ENCODE measurements around the gene VANGL1. TPM values are rescaled to one million over a fixed set of nuclear protein-coding genes. Genes with fewer than 3 reads are reported as not detected.

Gene VANGL1
- total and polyA plus RNA-seq, 12 donors = 2.0 to 19.1 (median 10.6) TPM

DNA sequence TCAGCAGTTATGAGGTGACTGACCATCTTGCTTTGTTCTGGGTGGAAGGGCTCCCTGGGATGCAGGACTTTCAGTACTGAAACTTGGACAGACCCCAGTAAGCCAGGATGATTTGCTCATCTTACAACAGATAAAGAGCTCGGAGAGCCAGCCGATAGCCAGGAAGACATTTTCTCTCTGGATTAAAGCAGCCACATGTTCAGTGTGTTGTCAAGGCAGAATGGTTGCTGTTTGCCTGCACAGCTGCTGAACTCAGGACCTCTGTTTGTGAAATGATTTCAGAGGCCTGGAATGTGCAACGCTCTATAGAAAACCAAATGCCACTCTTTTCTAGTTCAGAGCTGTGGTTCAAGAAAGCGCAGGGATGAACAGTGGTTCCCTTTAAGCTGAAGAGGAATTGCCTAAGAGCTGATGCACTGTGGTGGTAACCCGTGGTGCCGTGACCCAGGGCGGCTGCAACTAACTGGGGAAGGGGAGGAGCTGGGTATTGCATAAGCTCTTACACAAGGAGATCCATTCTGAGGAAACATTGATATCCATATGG is 86.0 kb downstream of the VANGL1 start:
- 52 to 61% (median 53%) methylated on average over 7 of the region's 7 CpGs for WGBS, 4 donors
- intact Hi-C loops (cut with DNase I) = no loop called here
- Histone ChIP-seq H3K9me3 (replicated peaks in 1 of 3) (no peaks in the 10 kb centered on the region), H3K4me3 (no peak overlapping the region), H3K36me3 (replicated peaks in 1 of 2) (no peaks in the 10 kb centered on the region), H3K4me1 (replicated peaks in 1 of 2) (peaks cover 0 to 16% of the 10 kb centered on the region in 2 donors), H3K27me3 (no peaks in the 10 kb centered on the region), H3K27ac (peak overlapping the region in 2 of 5 donors; percentile 36 to 61)
- DNase-seq = peak; percentile 21 to 65 (median 59)
- no peak for TF ChIP-seq POLR2A (IDR thresholded peaks at IDR 0.05)
- TF ChIP-seq, protein P1, sequence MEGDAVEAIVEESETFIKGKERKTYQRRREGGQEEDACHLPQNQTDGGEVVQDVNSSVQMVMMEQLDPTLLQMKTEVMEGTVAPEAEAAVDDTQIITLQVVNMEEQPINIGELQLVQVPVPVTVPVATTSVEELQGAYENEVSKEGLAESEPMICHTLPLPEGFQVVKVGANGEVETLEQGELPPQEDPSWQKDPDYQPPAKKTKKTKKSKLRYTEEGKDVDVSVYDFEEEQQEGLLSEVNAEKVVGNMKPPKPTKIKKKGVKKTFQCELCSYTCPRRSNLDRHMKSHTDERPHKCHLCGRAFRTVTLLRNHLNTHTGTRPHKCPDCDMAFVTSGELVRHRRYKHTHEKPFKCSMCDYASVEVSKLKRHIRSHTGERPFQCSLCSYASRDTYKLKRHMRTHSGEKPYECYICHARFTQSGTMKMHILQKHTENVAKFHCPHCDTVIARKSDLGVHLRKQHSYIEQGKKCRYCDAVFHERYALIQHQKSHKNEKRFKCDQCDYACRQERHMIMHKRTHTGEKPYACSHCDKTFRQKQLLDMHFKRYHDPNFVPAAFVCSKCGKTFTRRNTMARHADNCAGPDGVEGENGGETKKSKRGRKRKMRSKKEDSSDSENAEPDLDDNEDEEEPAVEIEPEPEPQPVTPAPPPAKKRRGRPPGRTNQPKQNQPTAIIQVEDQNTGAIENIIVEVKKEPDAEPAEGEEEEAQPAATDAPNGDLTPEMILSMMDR (IDR thresholded peaks at IDR 0.05) = no peak

DNA sequence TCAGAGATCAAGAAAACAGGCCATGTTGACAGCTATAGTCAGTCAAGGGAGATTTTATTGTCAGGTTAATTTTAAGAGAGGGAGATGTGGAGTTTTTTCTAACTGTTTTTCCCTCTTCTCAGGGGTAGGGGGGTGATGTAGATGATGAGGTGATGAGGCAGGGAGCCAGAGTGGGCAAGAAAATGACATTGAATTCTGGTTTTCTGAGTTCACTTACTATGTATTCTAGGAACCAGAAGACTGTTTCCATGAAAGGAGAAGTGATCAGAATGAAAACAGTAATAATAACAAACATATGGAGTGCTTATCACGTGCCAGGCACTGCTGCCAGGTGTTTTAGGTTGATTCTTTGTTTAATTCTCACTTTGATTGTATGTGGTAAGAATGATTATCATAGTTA is 86.6 kb downstream of the VANGL1 start:
- Histone ChIP-seq H3K4me1 (replicated peaks in 1 of 2) (peaks cover 0 to 16% of the 10 kb centered on the region in 2 donors), H3K27ac (peak overlapping the region in 2 of 5 donors; percentile 36 to 61), H3K4me3 (no peak overlapping the region), H3K9me3 (replicated peaks in 1 of 3) (no peaks in the 10 kb centered on the region), H3K36me3 (replicated peaks in 1 of 2) (no peaks in the 10 kb centered on the region), H3K27me3 (no peaks in the 10 kb centered on the region)
- TF ChIP-seq POLR2A (IDR thresholded peaks at IDR 0.05) = no peak
- TF ChIP-seq, protein P1 (IDR thresholded peaks at IDR 0.05) = no peak
- intact Hi-C loops (cut with DNase I) = no loop called here
- no peak for DNase-seq
- 63 to 85% (median 80%) methylated on average over 1 of the region's 1 CpG for WGBS, 4 donors

DNA sequence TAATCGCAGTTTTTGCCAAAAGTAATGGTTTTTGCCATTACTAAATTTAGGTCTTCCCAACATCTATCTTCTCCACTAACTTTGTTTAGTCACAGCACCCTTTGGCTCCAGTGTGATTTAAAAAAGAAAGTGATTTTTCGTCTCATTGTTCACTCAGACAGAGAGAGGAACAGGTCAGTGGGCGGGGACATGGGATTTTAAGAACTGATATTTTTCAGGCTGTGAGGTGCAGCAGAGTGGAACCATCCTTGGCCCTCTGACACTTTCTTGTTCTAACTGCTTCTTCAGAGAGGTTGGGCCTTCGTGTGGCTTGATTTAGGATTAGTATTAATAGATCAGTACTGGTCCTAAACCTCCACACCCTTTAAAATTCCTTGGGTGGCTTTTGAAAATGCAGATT is 88.0 kb downstream of the VANGL1 start:
- H3K4me3 ChIP-seq = no peak overlapping the region
- intact Hi-C loops (cut with DNase I) = no loop called here
- no peak for DNase-seq
- H3K4me1 ChIP-seq (replicated peaks in 1 of 2) = peaks cover 0 to 16% of the 10 kb centered on the region in 2 donors
- 74 to 83% (median 76%) methylated on average over 4 of the region's 4 CpGs for WGBS, 4 donors
- no peaks in the 10 kb centered on the region for H3K36me3 ChIP-seq (replicated peaks in 1 of 2)
- H3K27ac ChIP-seq = no peak overlapping the region
- H3K9me3 ChIP-seq (replicated peaks in 1 of 3) = no peaks in the 10 kb centered on the region
- TF ChIP-seq, protein P1 (IDR thresholded peaks at IDR 0.05) = no peak
- no peak for TF ChIP-seq POLR2A (IDR thresholded peaks at IDR 0.05)
- no peaks in the 10 kb centered on the region for H3K27me3 ChIP-seq

DNA sequence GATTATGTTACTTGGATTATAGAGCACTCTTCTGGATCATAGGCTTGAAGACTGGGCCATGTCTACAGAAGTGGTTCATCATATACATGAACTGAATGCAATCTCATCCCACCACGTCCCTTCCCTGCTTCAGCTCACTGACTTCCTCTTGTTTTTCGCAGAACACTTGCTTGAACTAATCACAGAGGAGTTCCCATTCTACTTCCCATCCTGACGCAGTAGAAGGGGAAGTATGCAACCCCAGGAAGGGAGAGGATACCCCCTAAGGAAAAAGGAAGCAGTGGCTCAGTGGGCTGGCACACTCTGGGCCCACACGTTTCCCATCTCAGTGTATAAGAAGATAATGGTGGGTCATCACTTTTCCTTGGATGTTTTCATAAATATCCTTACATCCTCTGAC is 90.5 kb downstream of the VANGL1 start:
- DNase-seq = peak in 1 of 7 donors; percentile 2
- WGBS, 4 donors = 50 to 73% (median 56%) methylated on average over 4 of the region's 4 CpGs
- H3K27ac ChIP-seq = no peak overlapping the region
- no peaks in the 10 kb centered on the region for H3K27me3 ChIP-seq
- intact Hi-C loops (cut with DNase I) = no loop called here
- TF ChIP-seq, protein P1 (IDR thresholded peaks at IDR 0.05) = no peak
- no peak for TF ChIP-seq POLR2A (IDR thresholded peaks at IDR 0.05)
- no peak overlapping the region for H3K4me3 ChIP-seq
- H3K4me1 ChIP-seq (replicated peaks in 1 of 2) = peaks cover 0 to 6% of the 10 kb centered on the region in 2 donors
- H3K36me3 ChIP-seq (replicated peaks in 1 of 2) = no peaks in the 10 kb centered on the region
- H3K9me3 ChIP-seq (replicated peaks in 1 of 3) = no peaks in the 10 kb centered on the region

All from adrenal gland (tissue), 12 donors.